Measurements from ENCODE around the gene THSD4. TPM values are rescaled to one million over a fixed set of nuclear protein-coding genes. Genes with fewer than 3 reads are reported as not detected.

THSD4 gene
- total and polyA plus RNA-seq, 9 of the 15 experiments (the other 6 are each of a cell fraction or from before 2014, with no cell fraction given) = 0.04 TPM; not detected in 5

DNA sequence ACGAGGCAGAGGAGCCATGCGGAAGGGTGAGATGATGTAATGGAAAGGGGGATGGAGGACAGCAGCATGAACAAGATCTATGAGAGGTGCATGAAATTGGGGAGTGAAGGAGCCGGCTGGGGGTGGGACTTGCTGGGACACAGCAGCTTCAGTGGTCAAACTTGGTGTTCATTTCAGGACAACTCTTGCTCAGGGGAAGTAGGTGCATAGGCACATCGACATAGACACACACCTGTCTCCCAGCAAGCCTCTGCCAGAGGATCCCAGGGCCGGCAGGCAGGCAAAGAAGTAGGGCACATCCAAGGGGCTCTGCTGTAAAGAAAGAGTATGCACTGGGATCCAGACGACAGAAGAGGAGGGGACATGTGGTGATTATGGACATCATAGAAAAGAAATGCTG is 582.0 kb downstream of the THSD4 start (continued):
- TF ChIP-seq, protein P1, sequence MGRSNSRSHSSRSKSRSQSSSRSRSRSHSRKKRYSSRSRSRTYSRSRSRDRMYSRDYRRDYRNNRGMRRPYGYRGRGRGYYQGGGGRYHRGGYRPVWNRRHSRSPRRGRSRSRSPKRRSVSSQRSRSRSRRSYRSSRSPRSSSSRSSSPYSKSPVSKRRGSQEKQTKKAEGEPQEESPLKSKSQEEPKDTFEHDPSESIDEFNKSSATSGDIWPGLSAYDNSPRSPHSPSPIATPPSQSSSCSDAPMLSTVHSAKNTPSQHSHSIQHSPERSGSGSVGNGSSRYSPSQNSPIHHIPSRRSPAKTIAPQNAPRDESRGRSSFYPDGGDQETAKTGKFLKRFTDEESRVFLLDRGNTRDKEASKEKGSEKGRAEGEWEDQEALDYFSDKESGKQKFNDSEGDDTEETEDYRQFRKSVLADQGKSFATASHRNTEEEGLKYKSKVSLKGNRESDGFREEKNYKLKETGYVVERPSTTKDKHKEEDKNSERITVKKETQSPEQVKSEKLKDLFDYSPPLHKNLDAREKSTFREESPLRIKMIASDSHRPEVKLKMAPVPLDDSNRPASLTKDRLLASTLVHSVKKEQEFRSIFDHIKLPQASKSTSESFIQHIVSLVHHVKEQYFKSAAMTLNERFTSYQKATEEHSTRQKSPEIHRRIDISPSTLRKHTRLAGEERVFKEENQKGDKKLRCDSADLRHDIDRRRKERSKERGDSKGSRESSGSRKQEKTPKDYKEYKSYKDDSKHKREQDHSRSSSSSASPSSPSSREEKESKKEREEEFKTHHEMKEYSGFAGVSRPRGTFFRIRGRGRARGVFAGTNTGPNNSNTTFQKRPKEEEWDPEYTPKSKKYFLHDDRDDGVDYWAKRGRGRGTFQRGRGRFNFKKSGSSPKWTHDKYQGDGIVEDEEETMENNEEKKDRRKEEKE (IDR thresholded peaks at IDR 0.05; ENCODE audit: borderline replicate concordance in 1 of 2, control insufficient read depth in 1 of 2, low read depth in 2 of 2, low read length in 1 of 2) = no peak
- no peak for TF ChIP-seq CCAR2 (IDR thresholded peaks at IDR 0.05; ENCODE audit: low read depth, low read length)
- TF ChIP-seq, protein P2, sequence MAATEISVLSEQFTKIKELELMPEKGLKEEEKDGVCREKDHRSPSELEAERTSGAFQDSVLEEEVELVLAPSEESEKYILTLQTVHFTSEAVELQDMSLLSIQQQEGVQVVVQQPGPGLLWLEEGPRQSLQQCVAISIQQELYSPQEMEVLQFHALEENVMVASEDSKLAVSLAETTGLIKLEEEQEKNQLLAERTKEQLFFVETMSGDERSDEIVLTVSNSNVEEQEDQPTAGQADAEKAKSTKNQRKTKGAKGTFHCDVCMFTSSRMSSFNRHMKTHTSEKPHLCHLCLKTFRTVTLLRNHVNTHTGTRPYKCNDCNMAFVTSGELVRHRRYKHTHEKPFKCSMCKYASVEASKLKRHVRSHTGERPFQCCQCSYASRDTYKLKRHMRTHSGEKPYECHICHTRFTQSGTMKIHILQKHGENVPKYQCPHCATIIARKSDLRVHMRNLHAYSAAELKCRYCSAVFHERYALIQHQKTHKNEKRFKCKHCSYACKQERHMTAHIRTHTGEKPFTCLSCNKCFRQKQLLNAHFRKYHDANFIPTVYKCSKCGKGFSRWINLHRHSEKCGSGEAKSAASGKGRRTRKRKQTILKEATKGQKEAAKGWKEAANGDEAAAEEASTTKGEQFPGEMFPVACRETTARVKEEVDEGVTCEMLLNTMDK (IDR thresholded peaks at IDR 0.05; ENCODE audit: borderline replicate concordance, insufficient read depth, low read depth, low read length, poor library complexity, severe bottlenecking) = no peak
- TF ChIP-seq, protein P3, sequence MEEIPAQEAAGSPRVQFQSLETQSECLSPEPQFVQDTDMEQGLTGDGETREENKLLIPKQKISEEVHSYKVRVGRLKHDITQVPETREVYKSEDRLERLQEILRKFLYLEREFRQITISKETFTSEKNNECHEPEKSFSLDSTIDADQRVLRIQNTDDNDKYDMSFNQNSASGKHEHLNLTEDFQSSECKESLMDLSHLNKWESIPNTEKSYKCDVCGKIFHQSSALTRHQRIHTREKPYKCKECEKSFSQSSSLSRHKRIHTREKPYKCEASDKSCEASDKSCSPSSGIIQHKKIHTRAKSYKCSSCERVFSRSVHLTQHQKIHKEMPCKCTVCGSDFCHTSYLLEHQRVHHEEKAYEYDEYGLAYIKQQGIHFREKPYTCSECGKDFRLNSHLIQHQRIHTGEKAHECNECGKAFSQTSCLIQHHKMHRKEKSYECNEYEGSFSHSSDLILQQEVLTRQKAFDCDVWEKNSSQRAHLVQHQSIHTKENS (CRISPR knock-in tag; IDR thresholded peaks at IDR 0.05) = no peak
- TF ChIP-seq TBL1XR1 (IDR thresholded peaks at IDR 0.05; ENCODE audit: low read length in 2 of 2) = no peak
- TF ChIP-seq SMARCE1 (IDR thresholded peaks at IDR 0.05) = no peak
- TF ChIP-seq RB1 (IDR thresholded peaks at IDR 0.05; ENCODE audit: low read depth) = no peak
